ENCODE data around the gene SLC49A4. TPM values are rescaled to one million over a fixed set of nuclear protein-coding genes. Genes with fewer than 3 reads are reported as not detected.

SLC49A4 gene
- total and polyA plus RNA-seq, 2 of the 13 experiments (the other 11 are each of a cell fraction or from before 2014, with no cell fraction given), result 6.5 to 16.3 TPM

DNA sequence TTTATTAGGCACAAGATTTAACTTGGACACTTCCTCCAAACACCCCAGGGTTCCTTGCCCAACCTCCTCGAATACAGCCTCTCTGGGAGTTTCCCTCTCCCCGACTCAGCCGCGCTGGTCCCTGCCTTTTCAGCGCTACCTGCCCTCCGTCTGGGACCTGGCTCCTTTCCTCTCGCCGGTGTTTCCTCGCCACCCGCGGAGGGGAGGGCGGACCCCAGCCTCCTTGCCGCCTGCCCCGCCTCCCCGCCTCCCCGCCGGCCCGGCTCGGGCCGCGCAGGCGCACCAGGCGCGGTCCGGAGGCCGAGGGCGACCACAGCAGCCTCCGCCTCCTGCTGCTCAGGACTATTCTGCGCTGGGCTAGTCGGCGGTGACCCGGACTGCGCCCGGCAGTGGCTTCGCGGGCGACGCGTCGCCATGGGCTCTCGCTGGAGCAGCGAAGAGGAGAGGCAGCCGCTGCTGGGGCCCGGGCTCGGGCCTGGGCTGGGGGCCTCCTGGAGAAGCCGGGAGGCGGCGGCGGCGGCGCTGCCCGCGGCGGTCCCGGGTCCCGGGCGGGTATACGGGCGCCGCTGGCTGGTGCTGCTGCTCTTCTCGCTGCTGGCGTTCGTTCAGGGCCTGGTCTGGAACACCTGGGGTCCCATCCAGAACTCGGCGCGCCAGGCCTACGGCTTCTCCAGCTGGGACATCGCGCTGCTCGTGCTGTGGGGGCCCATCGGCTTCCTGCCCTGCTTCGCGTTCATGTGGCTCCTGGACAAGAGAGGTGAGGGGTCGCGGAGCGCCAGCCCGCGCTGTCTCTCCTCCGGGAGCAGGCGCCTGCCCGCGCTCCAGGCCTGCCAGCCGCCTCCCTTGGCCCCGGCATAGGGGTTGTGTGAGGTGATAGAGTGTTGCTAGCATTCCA is at the start of gene SLC49A4 (continued):
- TF ChIP-seq ZKSCAN8 (CRISPR knock-in tag; IDR thresholded peaks at IDR 0.05; ENCODE audit: borderline replicate concordance) (no peak), MLXIP (CRISPR knock-in tag; IDR thresholded peaks at IDR 0.05; ENCODE audit: borderline replicate concordance) (0 out of 2 replicates have a peak, but pooled peaks have one; percentile 40), KDM5B (CRISPR knock-in tag; IDR thresholded peaks at IDR 0.05; ENCODE audit: borderline replicate concordance) (peak; percentile 94), SRY (CRISPR knock-in tag; IDR thresholded peaks at IDR 0.05) (peak; percentile 83; the same call in 1 of the 2 replicates), ZNF691 (CRISPR knock-in tag; IDR thresholded peaks at IDR 0.05; ENCODE audit: borderline replicate concordance, low read depth) (peak; percentile 59; the same call in 1 of the 2 replicates), MYC (CRISPR knock-in tag; IDR thresholded peaks at IDR 0.05; ENCODE audit: borderline replicate concordance) (peak; percentile 66), ZNF75D (CRISPR knock-in tag; IDR thresholded peaks at IDR 0.05; ENCODE audit: borderline replicate concordance) (no peak), ZNF430 (CRISPR knock-in tag; IDR thresholded peaks at IDR 0.05) (0 out of 2 replicates have a peak, but pooled peaks have one; percentile 70), TBX2 (CRISPR knock-in tag; IDR thresholded peaks at IDR 0.05; ENCODE audit: borderline replicate concordance) (no peak; the same call in 1 of the 2 replicates), RARA (CRISPR knock-in tag; IDR thresholded peaks at IDR 0.05) (peak; percentile 19; the same call in 1 of the 2 replicates), HNRNPLL (IDR thresholded peaks at IDR 0.05; ENCODE audit: low read depth, low read length, poor library complexity, severe bottlenecking) (peak; percentile 85), SIX4 (CRISPR knock-in tag; IDR thresholded peaks at IDR 0.05) (peak; percentile 33; the same call in 1 of the 2 replicates), NFYC (CRISPR knock-in tag; IDR thresholded peaks at IDR 0.05) (no peak)
- TF ChIP-seq, protein P1, sequence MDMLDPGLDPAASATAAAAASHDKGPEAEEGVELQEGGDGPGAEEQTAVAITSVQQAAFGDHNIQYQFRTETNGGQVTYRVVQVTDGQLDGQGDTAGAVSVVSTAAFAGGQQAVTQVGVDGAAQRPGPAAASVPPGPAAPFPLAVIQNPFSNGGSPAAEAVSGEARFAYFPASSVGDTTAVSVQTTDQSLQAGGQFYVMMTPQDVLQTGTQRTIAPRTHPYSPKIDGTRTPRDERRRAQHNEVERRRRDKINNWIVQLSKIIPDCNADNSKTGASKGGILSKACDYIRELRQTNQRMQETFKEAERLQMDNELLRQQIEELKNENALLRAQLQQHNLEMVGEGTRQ (IDR thresholded peaks at IDR 0.05; ENCODE audit: low read depth, low read length), result no peak
- TF ChIP-seq, protein P1 (CRISPR knock-in tag; IDR thresholded peaks at IDR 0.05; ENCODE audit: borderline replicate concordance), result no peak
- TF ChIP-seq, protein P2, sequence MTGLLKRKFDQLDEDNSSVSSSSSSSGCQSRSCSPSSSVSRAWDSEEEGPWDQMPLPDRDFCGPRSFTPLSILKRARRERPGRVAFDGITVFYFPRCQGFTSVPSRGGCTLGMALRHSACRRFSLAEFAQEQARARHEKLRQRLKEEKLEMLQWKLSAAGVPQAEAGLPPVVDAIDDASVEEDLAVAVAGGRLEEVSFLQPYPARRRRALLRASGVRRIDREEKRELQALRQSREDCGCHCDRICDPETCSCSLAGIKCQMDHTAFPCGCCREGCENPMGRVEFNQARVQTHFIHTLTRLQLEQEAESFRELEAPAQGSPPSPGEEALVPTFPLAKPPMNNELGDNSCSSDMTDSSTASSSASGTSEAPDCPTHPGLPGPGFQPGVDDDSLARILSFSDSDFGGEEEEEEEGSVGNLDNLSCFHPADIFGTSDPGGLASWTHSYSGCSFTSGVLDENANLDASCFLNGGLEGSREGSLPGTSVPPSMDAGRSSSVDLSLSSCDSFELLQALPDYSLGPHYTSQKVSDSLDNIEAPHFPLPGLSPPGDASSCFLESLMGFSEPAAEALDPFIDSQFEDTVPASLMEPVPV (CRISPR knock-in tag; IDR thresholded peaks at IDR 0.05), result no peak
- TF ChIP-seq, protein P3, sequence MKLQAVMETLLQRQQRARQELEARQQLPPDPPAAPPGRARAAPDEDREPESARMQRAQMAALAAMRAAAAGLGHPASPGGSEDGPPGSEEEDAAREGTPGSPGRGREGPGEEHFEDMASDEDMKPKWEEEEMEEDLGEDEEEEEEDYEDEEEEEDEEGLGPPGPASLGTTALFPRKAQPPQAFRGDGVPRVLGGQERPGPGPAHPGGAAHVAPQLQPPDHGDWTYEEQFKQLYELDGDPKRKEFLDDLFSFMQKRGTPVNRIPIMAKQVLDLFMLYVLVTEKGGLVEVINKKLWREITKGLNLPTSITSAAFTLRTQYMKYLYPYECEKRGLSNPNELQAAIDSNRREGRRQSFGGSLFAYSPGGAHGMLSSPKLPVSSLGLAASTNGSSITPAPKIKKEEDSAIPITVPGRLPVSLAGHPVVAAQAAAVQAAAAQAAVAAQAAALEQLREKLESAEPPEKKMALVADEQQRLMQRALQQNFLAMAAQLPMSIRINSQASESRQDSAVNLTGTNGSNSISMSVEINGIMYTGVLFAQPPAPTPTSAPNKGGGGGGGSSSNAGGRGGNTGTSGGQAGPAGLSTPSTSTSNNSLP (IDR thresholded peaks at IDR 0.05; ENCODE audit: low read depth, low read length), result 0 out of 2 replicates have a peak, but pooled peaks have one; percentile 10

All from HepG2 (cell line).